PC-3 (cell line): ENCODE results near the gene PRKACB. TPM values are rescaled to one million over a fixed set of nuclear protein-coding genes. Genes with fewer than 3 reads are reported as not detected.
A peak's percentile ranks its signal among the peaks of the same experiment; 100 is the strongest.

Source experiments
- ATAC-seq: fragments of 200-7000 bp; cut with Tn5 transposase; 2 replicates; pipeline ENCODE4 v1.9.1; 2020; ENCODE audit warnings: mild to moderate bottlenecking, moderate library complexity
- BruUV-seq: library from RNA; stranded (reverse); fragments of 400-500 nt; replicated peaks from 2 replicates; lab custom pipeline; 2021; lab: Mats Ljungman, UMichigan
- CTCF ChIA-PET: fragments of 300-600 bp; sonication (Branson Sonifier 250); formaldehyde crosslinking; loops from one replicate; lab custom pipeline; 2022; ENCODE audit warnings: antibody characterized with exemption; lab: Charles Lee
- POLR2A ChIA-PET: fragments of 300-600 bp; sonication (Branson Sonifier 250); formaldehyde crosslinking; loops from one replicate; lab custom pipeline; 2022; ENCODE audit warnings: antibody characterized with exemption; ENCODE audit not compliant: unreplicated experiment; lab: Charles Lee
- DNase-seq: peaks from one replicate; pipeline ENCODE4 v3.0.0-alpha.2; 2015
- H2AFZ ChIP-seq: fragments of 300-600 bp; sonication (generic); 2 replicates; pipeline ENCODE4 v1.6.0; 2016; ENCODE audit warnings: antibody characterized with exemption, low read length
- H3F3A ChIP-seq: fragments of 300-600 bp; sonication (generic); one replicate; pipeline ENCODE4 v1.6.0; 2017; ENCODE audit warnings: antibody characterized with exemption, low read length, control low read depth, mild to moderate bottlenecking; ENCODE audit not compliant: unreplicated experiment
- H3K27ac ChIP-seq: fragments of 300-600 bp; sonication (generic); 2 replicates; pipeline ENCODE4 v1.5.1; 2016; ENCODE audit warnings: mild to moderate bottlenecking, low read length
- H3K27me3 ChIP-seq: fragments of 300-600 bp; sonication (generic); 2 replicates; pipeline ENCODE4 v1.6.1; 2016; ENCODE audit warnings: low read length, mixed read lengths
- H3K36me3 ChIP-seq: fragments of 300-600 bp; sonication (generic); 2 replicates; pipeline ENCODE4 v1.6.1; 2016; ENCODE audit warnings: low read depth, mixed run types, low read length, mixed read lengths
- H3K4me1 ChIP-seq: fragments of 300-600 bp; sonication (generic); 2 replicates; pipeline ENCODE4 v1.5.1; 2016; ENCODE audit warnings: low read length; ENCODE audit not compliant: insufficient read depth
- H3K4me2 ChIP-seq: fragments of 300-600 bp; sonication (generic); 2 replicates; pipeline ENCODE4 v1.6.0; 2016; ENCODE audit warnings: low read length
- H3K4me3 ChIP-seq: fragments of 300-600 bp; sonication (generic); 2 replicates; pipeline ENCODE4 v1.5.1; 2016; ENCODE audit warnings: mild to moderate bottlenecking, low read length, mixed read lengths
- H3K79me2 ChIP-seq: fragments of 300-600 bp; sonication (generic); 2 replicates; pipeline ENCODE4 v1.6.1; 2017; ENCODE audit warnings: low read length, mixed read lengths
- H3K9ac ChIP-seq: fragments of 300-600 bp; sonication (generic); 2 replicates; pipeline ENCODE4 v1.6.0; 2016; ENCODE audit warnings: mild to moderate bottlenecking, low read length
- H3K9me2 ChIP-seq: fragments of 300-600 bp; sonication (generic); replicated peaks from 2 replicates; pipeline ENCODE4 v1.6.1; 2016; ENCODE audit warnings: mixed run types, low read length, mixed read lengths
- H3K9me3 ChIP-seq: fragments of 300-600 bp; sonication (generic); 2 replicates; pipeline ENCODE4 v1.6.1; 2016; ENCODE audit warnings: low read length, mixed read lengths
- H4K20me1 ChIP-seq: fragments of 300-600 bp; sonication (generic); 2 replicates; pipeline ENCODE4 v1.6.1; 2016; ENCODE audit warnings: low read length, mixed read lengths
- EZH2 ChIP-seq: fragments of 300-600 bp; sonication (generic); IDR thresholded peaks from one replicate; pipeline ENCODE4 v1.6.1; 2017; ENCODE audit warnings: antibody characterized with exemption, mild to moderate bottlenecking, low read length; ENCODE audit not compliant: unreplicated experiment
- EZH2phosphoT487 ChIP-seq: fragments of 300-600 bp; sonication (generic); IDR thresholded peaks from 2 replicates; pipeline ENCODE4 v1.6.1; 2018; ENCODE audit warnings: mild to moderate bottlenecking, antibody characterized with exemption, low read length, borderline replicate concordance
- intact Hi-C: fragments of 100-400 bp; cut with micrococcal nuclease; formaldehyde crosslinking; loops from 2 replicates; pipeline ENCODE4 v1.9.0; 2023
- total RNA-seq: library from RNA; depleted of rRNA; stranded (reverse); fragments of >200 nt; gene quantifications from 2 replicates; pipeline ENCODE4 v1.2.3, GENCODE V29; 2014
- TF ChIP-seq, protein P1 (sequence below): fragments of 300-600 bp; sonication (generic); conservative IDR thresholded peaks from 2 replicates; pipeline ENCODE4 v1.5.1; 2017; ENCODE audit warnings: antibody characterized with exemption, low read depth, mild to moderate bottlenecking, low read length

PRKACB gene
- total RNA-seq, 1 experiment from 2014 or later = 7.8 TPM

DNA sequence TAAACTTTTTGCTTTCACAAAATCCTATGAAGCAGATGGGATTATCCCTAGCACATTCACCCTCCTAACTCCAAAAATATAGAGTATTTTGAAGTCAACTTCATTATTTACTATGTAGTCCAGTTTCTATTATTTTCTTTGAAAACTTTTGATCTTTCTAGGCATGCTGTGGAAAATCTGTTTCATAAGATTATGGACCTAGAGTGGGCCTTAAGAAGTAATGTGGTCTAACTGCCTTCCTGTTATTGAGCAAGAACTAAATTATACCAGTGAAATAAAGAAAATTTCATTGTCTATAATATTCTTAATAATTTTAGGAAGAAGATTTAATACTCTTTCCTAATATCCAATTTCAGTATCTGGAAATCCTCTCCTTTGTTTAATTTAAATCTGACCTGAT lies 58.1 kb downstream of the PRKACB start:
- ATAC-seq (no peak), DNase-seq (no peak)
- TF ChIP-seq EZH2phosphoT487 = no peak
- TF ChIP-seq, protein P1, sequence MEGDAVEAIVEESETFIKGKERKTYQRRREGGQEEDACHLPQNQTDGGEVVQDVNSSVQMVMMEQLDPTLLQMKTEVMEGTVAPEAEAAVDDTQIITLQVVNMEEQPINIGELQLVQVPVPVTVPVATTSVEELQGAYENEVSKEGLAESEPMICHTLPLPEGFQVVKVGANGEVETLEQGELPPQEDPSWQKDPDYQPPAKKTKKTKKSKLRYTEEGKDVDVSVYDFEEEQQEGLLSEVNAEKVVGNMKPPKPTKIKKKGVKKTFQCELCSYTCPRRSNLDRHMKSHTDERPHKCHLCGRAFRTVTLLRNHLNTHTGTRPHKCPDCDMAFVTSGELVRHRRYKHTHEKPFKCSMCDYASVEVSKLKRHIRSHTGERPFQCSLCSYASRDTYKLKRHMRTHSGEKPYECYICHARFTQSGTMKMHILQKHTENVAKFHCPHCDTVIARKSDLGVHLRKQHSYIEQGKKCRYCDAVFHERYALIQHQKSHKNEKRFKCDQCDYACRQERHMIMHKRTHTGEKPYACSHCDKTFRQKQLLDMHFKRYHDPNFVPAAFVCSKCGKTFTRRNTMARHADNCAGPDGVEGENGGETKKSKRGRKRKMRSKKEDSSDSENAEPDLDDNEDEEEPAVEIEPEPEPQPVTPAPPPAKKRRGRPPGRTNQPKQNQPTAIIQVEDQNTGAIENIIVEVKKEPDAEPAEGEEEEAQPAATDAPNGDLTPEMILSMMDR = no peak
- Histone ChIP-seq H3K27ac (no peak overlapping the region), H3F3A (no peaks in the 10 kb centered on the region), H3K9me3 (no peaks in the 10 kb centered on the region), H3K9me2 (no peaks in the 10 kb centered on the region), H3K4me1 (no peaks in the 10 kb centered on the region), H2AFZ (no peak overlapping the region), H3K27me3 (no peaks in the 10 kb centered on the region), H4K20me1 (no peaks in the 10 kb centered on the region), H3K4me3 (no peak overlapping the region), H3K36me3 (0 out of 2 replicates have a peak, but pooled peaks cover 2% of the 10 kb centered on the region), H3K9ac (no peak overlapping the region), H3K4me2 (no peak overlapping the region), H3K79me2 (no peaks in the 10 kb centered on the region)
- CTCF ChIA-PET = no interaction called here
- intact Hi-C loops = no loop called here
- BruUV-seq = no TSS peak
- POLR2A ChIA-PET = no interaction called here

DNA sequence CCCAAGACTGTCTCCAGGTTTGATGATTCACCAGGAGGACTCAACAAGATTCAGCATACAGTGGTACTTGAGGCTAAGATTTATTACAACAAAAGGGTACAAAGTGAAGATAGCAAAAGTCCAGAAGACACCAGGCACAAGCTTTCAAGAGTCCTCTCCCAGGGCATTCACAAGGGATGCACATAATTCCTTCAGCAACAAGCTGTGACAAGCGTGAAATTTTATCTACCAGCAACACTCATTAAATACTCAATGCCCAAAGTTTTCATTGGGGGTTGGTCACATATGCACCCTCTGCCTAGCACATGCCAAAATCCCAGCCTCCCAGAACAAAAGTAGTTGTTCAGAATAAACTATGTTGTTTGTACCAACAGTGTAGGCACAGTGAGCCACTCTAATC lies 62.3 kb downstream of the PRKACB start:
- TF ChIP-seq, protein P1 = no peak
- no peak for TF ChIP-seq EZH2phosphoT487
- no peak for TF ChIP-seq EZH2
- ChIA-PET POLR2A (no interaction called here), CTCF (no interaction called here)
- no peaks in the 10 kb centered on the region for H3K36me3 ChIP-seq
- no peaks in the 10 kb centered on the region for H4K20me1 ChIP-seq
- BruUV-seq = no TSS peak
- H3F3A ChIP-seq = no peaks in the 10 kb centered on the region
- DNase-seq = no peak
- no peaks in the 10 kb centered on the region for H3K27me3 ChIP-seq
- H3K4me3 ChIP-seq = no peak overlapping the region
- no peak overlapping the region for H3K9ac ChIP-seq
- H2AFZ ChIP-seq = no peak overlapping the region
- ATAC-seq = no peak
- no peak overlapping the region for H3K27ac ChIP-seq
- H3K9me3 ChIP-seq = no peaks in the 10 kb centered on the region
- H3K4me1 ChIP-seq = peaks cover 8% of the 10 kb centered on the region; the same call in 1 of the 2 replicates
- no peaks in the 10 kb centered on the region for H3K79me2 ChIP-seq
- H3K9me2 ChIP-seq = no peaks in the 10 kb centered on the region
- intact Hi-C loops = no loop called here
- H3K4me2 ChIP-seq = no peak overlapping the region

DNA sequence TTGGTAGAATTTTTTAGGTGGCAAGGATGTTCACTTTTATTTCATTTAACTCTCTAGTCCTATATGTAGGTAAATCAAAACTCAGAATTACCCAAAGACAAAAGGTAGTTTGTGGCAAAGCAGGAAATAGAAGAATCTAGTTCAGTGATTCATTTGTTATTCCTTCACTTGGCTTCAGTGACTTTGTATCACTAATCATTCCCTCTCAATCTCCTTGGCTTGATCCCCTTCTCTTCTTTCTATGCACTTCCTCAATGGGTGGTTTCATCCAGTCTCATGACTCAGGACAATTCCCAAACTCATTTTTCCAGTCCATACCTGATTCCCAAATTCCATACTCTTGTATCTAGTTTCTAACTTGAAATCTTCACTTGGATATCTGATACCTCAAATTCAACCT lies 64.9 kb downstream of the PRKACB start:
- no peak for ATAC-seq
- POLR2A ChIA-PET = no interaction called here
- intact Hi-C loops = no loop called here

More for the DNA sequence above, 64.9 kb downstream of the PRKACB start:
- Histone ChIP-seq H3K36me3 (no peaks in the 10 kb centered on the region), H3K4me3 (no peak overlapping the region), H3K9me3 (no peaks in the 10 kb centered on the region), H3K79me2 (no peaks in the 10 kb centered on the region), H3K4me1 (peaks cover 8% of the 10 kb centered on the region; the same call in 1 of the 2 replicates), H3F3A (no peaks in the 10 kb centered on the region), H2AFZ (no peak overlapping the region), H3K9me2 (no peaks in the 10 kb centered on the region), H4K20me1 (no peaks in the 10 kb centered on the region), H3K27me3 (no peaks in the 10 kb centered on the region), H3K27ac (no peak overlapping the region), H3K4me2 (no peak overlapping the region), H3K9ac (no peak overlapping the region)
- no peak for TF ChIP-seq EZH2phosphoT487
- TF ChIP-seq, protein P1 = no peak
- no peak for TF ChIP-seq EZH2
- BruUV-seq = no TSS peak
- peak; percentile 22 for DNase-seq
- CTCF ChIA-PET = no interaction called here
